CD14-positive monocyte (primary cell): ENCODE measurements around the gene LYL1. TPM values are rescaled to one million over a fixed set of nuclear protein-coding genes. Genes with fewer than 3 reads are reported as not detected.

ENCODE experiments used
- DNase-seq, 3 donors: peaks; one replicate each; pipeline ENCODE4 v3.0.0-alpha.2; 2011 to 2022
- H2AFZ ChIP-seq: 2 replicates; pipeline ENCODE4 v1.6.0; 2012; ENCODE audit warnings: mild to moderate bottlenecking, low read depth, low read length, inconsistent platforms; ENCODE audit not compliant: insufficient read depth, poor library complexity, severe bottlenecking
- H3K27ac ChIP-seq, 2 donors: 1 replicate in 1 of 2; 2 replicates in 1 of 2; pipeline ENCODE4 v1.5.1; 2012 to 2013; ENCODE audit warnings: low read length in 2 of 2, control low read depth in 1 of 2, inconsistent platforms in 1 of 2, low read depth in 1 of 2, mild to moderate bottlenecking in 1 of 2
- H3K27me3 ChIP-seq, 2 donors: one replicate each; pipeline versions ENCODE4 v1.6.0 to v1.6.1; 2011 to 2013; ENCODE audit warnings: low read length in 2 of 2; ENCODE audit not compliant: control insufficient read depth in 2 of 2, insufficient read depth in 2 of 2
- H3K36me3 ChIP-seq, 2 donors: replicated peaks in 1 of 2; 1 replicate in 1 of 2; 2 replicates in 1 of 2; pipeline versions ENCODE4 v1.5.1 to v1.6.1; 2012 to 2013; ENCODE audit warnings: low read length in 2 of 2, control low read depth in 1 of 2, inconsistent platforms in 1 of 2, mild to moderate bottlenecking in 1 of 2; ENCODE audit not compliant: insufficient read depth in 2 of 2, control insufficient read depth in 1 of 2
- H3K4me1 ChIP-seq, 2 donors: 1 replicate in 1 of 2; 2 replicates in 1 of 2; pipeline versions ENCODE4 v1.5.1 to v1.6.1; 2012 to 2013; ENCODE audit warnings: low read length in 2 of 2, control low read depth in 1 of 2, inconsistent platforms in 1 of 2, mild to moderate bottlenecking in 1 of 2, moderate library complexity in 1 of 2; ENCODE audit not compliant: insufficient read depth in 2 of 2, control insufficient read depth in 1 of 2
- H3K4me2 ChIP-seq: replicated peaks from 2 replicates; pipeline ENCODE3; 2012; ENCODE audit warnings: low read length, moderate library complexity, mild to moderate bottlenecking; ENCODE audit not compliant: poor library complexity, severe bottlenecking; ENCODE audit errors: extremely low read depth
- H3K4me3 ChIP-seq, 3 experiments: fragments of 200-600 bp in 1 of 3; sonication (generic) in 1 of 3; replicated peaks in 1 of 3; 1 replicate in 2 of 3; 2 replicates in 1 of 3; pipeline ENCODE4 v1.5.1; 2011 to 2013; ENCODE audit warnings: low read length in 3 of 3, mild to moderate bottlenecking in 3 of 3, control low read depth in 2 of 3, low read depth in 2 of 3, inconsistent platforms in 1 of 3, moderate library complexity in 1 of 3
- H3K79me2 ChIP-seq: 2 replicates; pipeline ENCODE4 v1.6.0; 2012; ENCODE audit warnings: mild to moderate bottlenecking, control low read depth, inconsistent platforms, low read length, moderate library complexity; ENCODE audit not compliant: insufficient read depth
- H3K9ac ChIP-seq: 2 replicates; pipeline ENCODE4 v1.6.0; 2017; ENCODE audit warnings: low read length, mild to moderate bottlenecking; ENCODE audit not compliant: insufficient read depth, poor library complexity, severe bottlenecking
- H3K9me3 ChIP-seq, 2 donors: replicated peaks in 1 of 2; 1 replicate in 1 of 2; 2 replicates in 1 of 2; pipeline versions ENCODE4 v1.5.1 to v1.6.1; 2012 to 2013; ENCODE audit warnings: low read length in 2 of 2, control low read depth in 1 of 2; ENCODE audit not compliant: control insufficient read depth in 1 of 2, insufficient read depth in 1 of 2
- H4K20me1 ChIP-seq: 2 replicates; pipeline ENCODE4 v1.6.0; 2012; ENCODE audit warnings: mild to moderate bottlenecking, low read length, control low read depth, moderate library complexity; ENCODE audit not compliant: insufficient read depth
- H3K27ac Mint-ChIP-seq, 7 donors: one replicate each; pipeline ENCODE4 v1.8.0; 2020; ENCODE audit warnings: mild to moderate bottlenecking in 7 of 7, mixed read lengths in 7 of 7, moderate library complexity in 6 of 7, inconsistent platforms in 2 of 7
- H3K27me3 Mint-ChIP-seq, 3 donors: one replicate each; pipeline ENCODE4 v1.8.0; 2021 to 2022; ENCODE audit warnings: low read depth in 3 of 3, mild to moderate bottlenecking in 3 of 3, mixed read lengths in 3 of 3, moderate library complexity in 3 of 3, inconsistent platforms in 1 of 3
- H3K36me3 Mint-ChIP-seq, 2 donors: one replicate each; pipeline ENCODE4 v1.8.0; 2020; ENCODE audit warnings: mixed read lengths in 2 of 2, inconsistent platforms in 1 of 2, mild to moderate bottlenecking in 1 of 2
- H3K4me1 Mint-ChIP-seq: one replicate; pipeline ENCODE4 v1.8.0; 2020; ENCODE audit warnings: mild to moderate bottlenecking, mixed read lengths
- H3K4me3 Mint-ChIP-seq, 2 donors: one replicate each; pipeline ENCODE4 v1.8.0; 2020; ENCODE audit warnings: mild to moderate bottlenecking in 2 of 2, mixed read lengths in 2 of 2, moderate library complexity in 1 of 2
- H3K9me3 Mint-ChIP-seq, 7 donors: one replicate each; pipeline ENCODE4 v1.8.0; 2020 to 2022; ENCODE audit warnings: mixed read lengths in 7 of 7, mild to moderate bottlenecking in 6 of 7, moderate library complexity in 6 of 7, inconsistent platforms in 2 of 7
- WGBS: methylation state at CpG from one replicate; pipeline ENCODE4 v1.1.5; 2013; ENCODE audit warnings: missing lambda C conversion rate; ENCODE audit not compliant: insufficient coverage; 5-methylcytosine and 5-hydroxymethylcytosine counted together
- intact Hi-C, 2 donors: fragments of 100-400 bp; cut with micrococcal nuclease; formaldehyde crosslinking; loops; one replicate each; pipeline versions ENCODE4 v1.15.0 to v1.15.1; 2023
- polyA plus RNA-seq, 3 donors: library from polyadenylated mRNA; depleted of rRNA in 1 of 3; unstranded in 2 of 3; stranded (reverse) in 1 of 3; fragments of 300-500 nt in 2 of 3; fragments of >200 nt in 1 of 3; fragmentation: Illumina TruSeq in 2 of 3; gene quantifications; 1 replicate in 2 of 3; 2 replicates in 1 of 3; pipeline ENCODE4 v1.2.3, GENCODE V29; 2012 to 2021
- TF ChIP-seq, protein P1 (sequence below): fragments of 200-600 bp; IDR thresholded peaks from one replicate; pipeline ENCODE4 v1.8.0; 2022; ENCODE audit warnings: antibody characterized with exemption, mild to moderate bottlenecking

The LYL1 gene
- polyA plus RNA-seq, 3 donors = 35.7 to 51.1 (median 37.1) TPM

DNA sequence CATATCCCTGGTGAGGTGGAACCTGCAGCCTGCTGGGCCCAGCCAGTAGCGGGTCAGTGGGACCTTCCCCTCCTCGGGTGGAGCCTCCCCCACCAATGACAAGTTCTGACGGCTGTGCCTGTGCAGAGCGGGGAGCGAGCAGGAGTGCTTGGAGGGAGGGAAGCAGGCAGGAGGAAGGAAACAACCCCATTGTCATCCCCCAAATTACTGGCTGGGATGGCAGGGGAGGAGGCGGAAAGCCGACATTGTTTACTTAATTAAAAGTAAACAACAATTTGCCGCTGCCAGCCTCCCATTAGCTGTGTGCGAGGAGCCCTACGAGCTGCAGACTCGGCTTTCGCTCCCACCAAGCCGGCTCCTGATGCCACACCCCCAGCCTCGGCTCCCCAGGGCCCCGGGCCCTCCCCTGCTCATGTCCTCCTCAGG lies 45.5 kb downstream of the LYL1 start:
- peaks cover 0 to 11% of the 10 kb centered on the region in 2 donors for H3K27me3 ChIP-seq
- no peak overlapping the region for H3K4me3 Mint-ChIP-seq
- H3K36me3 Mint-ChIP-seq = no peaks in the 10 kb centered on the region
- peaks cover 4% of the 10 kb centered on the region for H4K20me1 ChIP-seq
- no peaks in the 10 kb centered on the region for H3K9me3 ChIP-seq
- intact Hi-C loops = no loop called here
- peaks cover 14% of the 10 kb centered on the region for H3K4me1 Mint-ChIP-seq
- H3K9ac ChIP-seq = no peak overlapping the region
- H2AFZ ChIP-seq = no peak overlapping the region
- no peak overlapping the region for H3K27ac ChIP-seq
- H3K4me3 ChIP-seq = no peak overlapping the region
- H3K4me1 ChIP-seq = peaks cover 13 to 16% of the 10 kb centered on the region in 2 donors
- no peak overlapping the region for H3K4me2 ChIP-seq
- TF ChIP-seq, protein P1, sequence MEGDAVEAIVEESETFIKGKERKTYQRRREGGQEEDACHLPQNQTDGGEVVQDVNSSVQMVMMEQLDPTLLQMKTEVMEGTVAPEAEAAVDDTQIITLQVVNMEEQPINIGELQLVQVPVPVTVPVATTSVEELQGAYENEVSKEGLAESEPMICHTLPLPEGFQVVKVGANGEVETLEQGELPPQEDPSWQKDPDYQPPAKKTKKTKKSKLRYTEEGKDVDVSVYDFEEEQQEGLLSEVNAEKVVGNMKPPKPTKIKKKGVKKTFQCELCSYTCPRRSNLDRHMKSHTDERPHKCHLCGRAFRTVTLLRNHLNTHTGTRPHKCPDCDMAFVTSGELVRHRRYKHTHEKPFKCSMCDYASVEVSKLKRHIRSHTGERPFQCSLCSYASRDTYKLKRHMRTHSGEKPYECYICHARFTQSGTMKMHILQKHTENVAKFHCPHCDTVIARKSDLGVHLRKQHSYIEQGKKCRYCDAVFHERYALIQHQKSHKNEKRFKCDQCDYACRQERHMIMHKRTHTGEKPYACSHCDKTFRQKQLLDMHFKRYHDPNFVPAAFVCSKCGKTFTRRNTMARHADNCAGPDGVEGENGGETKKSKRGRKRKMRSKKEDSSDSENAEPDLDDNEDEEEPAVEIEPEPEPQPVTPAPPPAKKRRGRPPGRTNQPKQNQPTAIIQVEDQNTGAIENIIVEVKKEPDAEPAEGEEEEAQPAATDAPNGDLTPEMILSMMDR = no peak
- H3K36me3 ChIP-seq = no peaks in the 10 kb centered on the region
- 87% methylated on average over 3 of the region's 15 CpGs for WGBS
- peaks cover 0 to 4% (median 0%) of the 10 kb centered on the region in 7 donors for H3K9me3 Mint-ChIP-seq
- H3K79me2 ChIP-seq = no peaks in the 10 kb centered on the region
- peaks cover 21 to 32% (median 27%) of the 10 kb centered on the region in 3 donors for H3K27me3 Mint-ChIP-seq
- no peak overlapping the region for H3K27ac Mint-ChIP-seq
- DNase-seq = no peak

DNA sequence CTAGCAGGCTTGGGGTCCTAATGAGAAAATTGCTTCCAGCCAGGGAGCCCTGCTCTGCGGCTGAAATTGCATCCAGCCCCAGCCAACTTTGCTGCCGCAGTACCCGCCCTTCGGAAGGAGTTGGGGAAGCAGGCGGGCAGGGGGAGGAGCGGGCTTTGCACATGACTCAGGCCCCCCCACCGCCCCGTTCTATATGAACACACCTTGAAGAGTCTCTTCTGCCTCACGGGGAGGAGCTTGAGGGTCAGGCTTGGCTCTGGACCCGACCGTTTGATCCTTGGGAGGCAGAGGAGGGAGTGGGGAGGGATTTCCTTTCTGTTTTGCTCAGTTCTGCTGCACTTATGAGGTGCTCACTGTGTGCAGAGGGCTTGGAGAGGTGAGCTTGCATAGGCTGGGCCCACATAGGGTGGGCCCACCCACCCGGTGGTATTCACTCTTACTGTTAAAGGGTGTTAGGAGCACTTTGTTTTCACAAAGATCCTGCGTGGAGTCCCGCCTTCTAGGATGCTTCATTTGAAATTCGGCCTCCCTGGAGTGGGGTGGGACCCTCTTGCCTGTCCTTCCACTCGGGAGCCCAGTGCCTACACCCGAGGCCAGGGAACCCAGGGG lies 46.5 kb downstream of the LYL1 start:
- H3K79me2 ChIP-seq = no peaks in the 10 kb centered on the region
- peaks cover 9% of the 10 kb centered on the region for H4K20me1 ChIP-seq
- Mint-ChIP-seq H3K4me3 (no peak overlapping the region), H3K9me3 (peaks cover 0 to 4% (median 0%) of the 10 kb centered on the region in 7 donors), H3K27ac (no peak overlapping the region), H3K36me3 (no peaks in the 10 kb centered on the region), H3K4me1 (peaks cover 20% of the 10 kb centered on the region), H3K27me3 (peaks cover 24 to 37% (median 28%) of the 10 kb centered on the region in 3 donors)
- no peak overlapping the region for H3K9ac ChIP-seq
- peaks cover 16 to 19% of the 10 kb centered on the region in 2 donors for H3K4me1 ChIP-seq
- intact Hi-C loops = no loop called here
- 70% methylated on average over 14 of the region's 17 CpGs for WGBS
- peaks cover 0 to 14% of the 10 kb centered on the region in 2 donors for H3K27me3 ChIP-seq
- TF ChIP-seq, protein P1 = no peak
- no peaks in the 10 kb centered on the region for H3K36me3 ChIP-seq
- H2AFZ ChIP-seq = no peak overlapping the region
- no peak overlapping the region for H3K4me2 ChIP-seq
- no peak overlapping the region for H3K4me3 ChIP-seq
- DNase-seq = no peak
- no peaks in the 10 kb centered on the region for H3K9me3 ChIP-seq
- no peak overlapping the region for H3K27ac ChIP-seq
